Measurements from ENCODE around the gene PTPRM. TPM values are rescaled to one million over a fixed set of nuclear protein-coding genes. Genes with fewer than 3 reads are reported as not detected.
"Not testable (repeated sequence)": the region's sequence is repeated elsewhere in the genome, so short reads cannot be mapped to it uniquely, and the experiment has no call there.

PTPRM gene
- total RNA-seq, 1 donor from 2014 or later: 1.00 TPM

GRCh38 chr18:7954238-7954637 is 387.1 kb downstream of the PTPRM start:
- Mint-ChIP-seq H3K9me3 (no peaks in the 10 kb centered on the region), H3K4me1 (no peaks in the 10 kb centered on the region), H3K27ac (no peak overlapping the region), H3K36me3 (ENCODE audit: low read depth) (no peaks in the 10 kb centered on the region), H3K4me3 (no peak overlapping the region), H3K27me3 (no peaks in the 10 kb centered on the region)
- no peak for DNase-seq
- intact Hi-C loops (cut with micrococcal nuclease): no loop called here
- no peak for ATAC-seq (ENCODE audit: low read depth)
- ChIA-PET CTCF (no interaction called here), POLR2A (interaction anchor here (0.6 kb wide), 1 partner anchor 36 kb away, joined by 3 read pairs; no protein-coding TSS in a partner anchor)
- TF ChIP-seq CTCF (IDR thresholded peaks at IDR 0.05): no peak

GRCh38 chr18:7955175-7955574 is 388.1 kb downstream of the PTPRM start:
- ChIA-PET CTCF (no interaction called here), POLR2A (no interaction called here)
- TF ChIP-seq CTCF (IDR thresholded peaks at IDR 0.05): no peak
- DNase-seq: no peak
- Mint-ChIP-seq H3K9me3 (no peaks in the 10 kb centered on the region), H3K27me3 (no peaks in the 10 kb centered on the region), H3K27ac (no peak overlapping the region), H3K4me3 (no peak overlapping the region), H3K36me3 (ENCODE audit: low read depth) (no peaks in the 10 kb centered on the region), H3K4me1 (no peaks in the 10 kb centered on the region)
- ATAC-seq (ENCODE audit: low read depth): no peak
- intact Hi-C loops (cut with micrococcal nuclease): no loop called here

- ChIA-PET CTCF (no interaction called here), POLR2A (no interaction called here)
- Mint-ChIP-seq H3K27me3 (no peaks in the 10 kb centered on the region), H3K27ac (no peak overlapping the region), H3K4me1 (no peaks in the 10 kb centered on the region), H3K36me3 (ENCODE audit: low read depth) (no peaks in the 10 kb centered on the region), H3K4me3 (no peak overlapping the region), H3K9me3 (no peaks in the 10 kb centered on the region)
- TF ChIP-seq CTCF (IDR thresholded peaks at IDR 0.05): no peak
- no peak for ATAC-seq (ENCODE audit: low read depth)
- intact Hi-C loops (cut with micrococcal nuclease): no loop called here
- no peak for DNase-seq
These were observed 390.2 kb downstream of the PTPRM start for GRCh38 chr18:7957297-7957696.

GRCh38 chr18:7958081-7958896 is 391.2 kb downstream of the PTPRM start:
- Mint-ChIP-seq H3K4me3 (no peak overlapping the region), H3K4me1 (no peaks in the 10 kb centered on the region), H3K27ac (no peak overlapping the region), H3K27me3 (no peaks in the 10 kb centered on the region), H3K36me3 (ENCODE audit: low read depth) (no peaks in the 10 kb centered on the region), H3K9me3 (no peaks in the 10 kb centered on the region)
- TF ChIP-seq CTCF (IDR thresholded peaks at IDR 0.05): no peak
- POLR2A ChIA-PET: no interaction called here
- CTCF ChIA-PET: no interaction called here
- DNase-seq (no peak), ATAC-seq (ENCODE audit: low read depth) (no peak)
- intact Hi-C loops (cut with micrococcal nuclease): no loop called here

GRCh38 chr18:7958897-7959146 is 391.7 kb downstream of the PTPRM start:
- Mint-ChIP-seq H3K27me3 (no peaks in the 10 kb centered on the region), H3K4me1 (no peaks in the 10 kb centered on the region), H3K27ac (no peak overlapping the region), H3K9me3 (no peaks in the 10 kb centered on the region), H3K4me3 (no peak overlapping the region), H3K36me3 (ENCODE audit: low read depth) (no peaks in the 10 kb centered on the region)
- ChIA-PET CTCF (no interaction called here), POLR2A (no interaction called here)
- DNase-seq (no peak), ATAC-seq (ENCODE audit: low read depth) (no peak)
- no peak for TF ChIP-seq CTCF (IDR thresholded peaks at IDR 0.05)
- intact Hi-C loops (cut with micrococcal nuclease): no loop called here

- H3K27ac Mint-ChIP-seq; ATAC-seq (ENCODE audit: low read depth); intact Hi-C loops (cut with micrococcal nuclease): not testable (repeated sequence)
These were observed 399.6 kb downstream of the PTPRM start for GRCh38 chr18:7966682-7967081.

More at GRCh38 chr18:7966682-7967081, 399.6 kb downstream of the PTPRM start:
- H3K36me3 Mint-ChIP-seq (ENCODE audit: low read depth); DNase-seq; H3K4me3 Mint-ChIP-seq; H3K4me1 Mint-ChIP-seq; H3K27me3 Mint-ChIP-seq; CTCF ChIA-PET; H3K9me3 Mint-ChIP-seq; POLR2A ChIA-PET: not testable (repeated sequence)

Measured in activated B cell treated with CpG ODN at 0.5 μM for 24 hours (primary cell).